ENCODE data around the gene DLX1. TPM values are rescaled to one million over a fixed set of nuclear protein-coding genes. Genes with fewer than 3 reads are reported as not detected.
A peak's percentile ranks its signal among the peaks of the same experiment; 100 is the strongest.

DLX1 gene
- total RNA-seq, 1 experiment from 2014 or later: 3.5 TPM

- DNase-seq (ENCODE audit: low read depth, low spot score): no peak
- no peaks in the 10 kb centered on the region for H3K9me3 ChIP-seq (ENCODE audit: control insufficient read depth, insufficient read depth, low read depth, low read length)
- H3K4me3 ChIP-seq (ENCODE audit: low read depth in 2 of 2, low read length in 2 of 2): peak overlapping the region; percentile 56 to 67
- in situ Hi-C loops (cut with HindIII; ENCODE audit: low pct_unique_long_range_greater_than_20kb, low sequenced_read_pairs) (no loop called here), intact Hi-C loops (cut with micrococcal nuclease; ENCODE audit: unreplicated experiment) (no loop called here)
- peak overlapping the region; percentile 68; the same call in 1 of the 2 replicates for H3K27ac ChIP-seq (ENCODE audit: low read length)
- no peaks in the 10 kb centered on the region; the same call in 1 of the 2 replicates for H3K27me3 ChIP-seq (ENCODE audit: control insufficient read depth, insufficient read depth, low read length)
- ChIA-PET POLR2A (interaction anchor here (0.6 kb wide), 1 partner anchor 657 kb away, joined by 11 read pairs; no protein-coding TSS in a partner anchor), CTCF (interaction anchor here (0.7 to 0.9 kb wide), 3 partner anchors 10 to 117 kb away, joined by 3 to 4 read pairs (median 3); no protein-coding TSS in a partner anchor)
- BruUV-seq (replicated peaks): no TSS peak
- H3K36me3 ChIP-seq (ENCODE audit: control insufficient read depth, insufficient read depth, low read length): no peaks in the 10 kb centered on the region
- peaks cover 37% of the 10 kb centered on the region for H3K4me1 ChIP-seq (ENCODE audit: control insufficient read depth, insufficient read depth, low read length)
- peak; percentile 6; the same call in 1 of the 2 replicates for ATAC-seq
- TF ChIP-seq REST (IDR thresholded peaks at IDR 0.05; ENCODE audit: insufficient read depth in 1 of 2, low read depth in 2 of 2, low read length in 1 of 2) (no peak), CTCF (IDR thresholded peaks at IDR 0.05) (peak; percentile 77)
These were observed 10.8 kb downstream of the DLX1 start for GRCh38 chr2:172095905-172096625.

- H3K4me1 ChIP-seq (ENCODE audit: control insufficient read depth, insufficient read depth, low read length): peaks cover 38% of the 10 kb centered on the region
These were observed 11.6 kb downstream of the DLX1 start for GRCh38 chr2:172096626-172097547.

More at GRCh38 chr2:172096626-172097547, 11.6 kb downstream of the DLX1 start:
- H3K4me3 ChIP-seq (ENCODE audit: low read depth in 2 of 2, low read length in 2 of 2): peak overlapping the region; percentile 56 to 67
- DNase-seq (ENCODE audit: low read depth, low spot score): no peak
- intact Hi-C loops (cut with micrococcal nuclease; ENCODE audit: unreplicated experiment) (no loop called here), in situ Hi-C loops (cut with HindIII; ENCODE audit: low pct_unique_long_range_greater_than_20kb, low sequenced_read_pairs) (no loop called here)
- no peak for TF ChIP-seq CTCF (IDR thresholded peaks at IDR 0.05)
- no peak for TF ChIP-seq TCF7L2 (IDR thresholded peaks at IDR 0.05; ENCODE audit: low read depth, low read length)
- no peak for TF ChIP-seq POLR2AphosphoS5 (IDR thresholded peaks at IDR 0.05; ENCODE audit: low read depth, low read length)
- TF ChIP-seq SIN3A (IDR thresholded peaks at IDR 0.05; ENCODE audit: borderline replicate concordance, insufficient read depth, low read depth, low read length): no peak; the same call in 1 of the 2 replicates
- no peak for TF ChIP-seq REST (IDR thresholded peaks at IDR 0.05; ENCODE audit: insufficient read depth in 1 of 2, low read depth in 2 of 2, low read length in 1 of 2)
- CTCF ChIA-PET: no interaction called here
- H3K27me3 ChIP-seq (ENCODE audit: control insufficient read depth, insufficient read depth, low read length): no peaks in the 10 kb centered on the region; the same call in 1 of the 2 replicates
- POLR2A ChIA-PET: interaction anchor here (0.6 to 0.7 kb wide), 2 partner anchors 13 to 657 kb away, joined by 3 to 11 read pairs; no protein-coding TSS in a partner anchor
- no peaks in the 10 kb centered on the region for H3K36me3 ChIP-seq (ENCODE audit: control insufficient read depth, insufficient read depth, low read length)
- peak; percentile 25; the same call in 1 of the 2 replicates for ATAC-seq
- H3K9me3 ChIP-seq (ENCODE audit: control insufficient read depth, insufficient read depth, low read depth, low read length): no peaks in the 10 kb centered on the region
- peak overlapping the region; percentile 82 for H3K27ac ChIP-seq (ENCODE audit: low read length)
- no TSS peak for BruUV-seq (replicated peaks)

All from Panc1 (cell line).